ENCODE measurements around the gene FOXL1. TPM values are rescaled to one million over a fixed set of nuclear protein-coding genes. Genes with fewer than 3 reads are reported as not detected.

Gene FOXL1
- total RNA-seq, 4 donors from 2014 or later, result 0.45 to 1.9 (median 1.1) TPM

DNA sequence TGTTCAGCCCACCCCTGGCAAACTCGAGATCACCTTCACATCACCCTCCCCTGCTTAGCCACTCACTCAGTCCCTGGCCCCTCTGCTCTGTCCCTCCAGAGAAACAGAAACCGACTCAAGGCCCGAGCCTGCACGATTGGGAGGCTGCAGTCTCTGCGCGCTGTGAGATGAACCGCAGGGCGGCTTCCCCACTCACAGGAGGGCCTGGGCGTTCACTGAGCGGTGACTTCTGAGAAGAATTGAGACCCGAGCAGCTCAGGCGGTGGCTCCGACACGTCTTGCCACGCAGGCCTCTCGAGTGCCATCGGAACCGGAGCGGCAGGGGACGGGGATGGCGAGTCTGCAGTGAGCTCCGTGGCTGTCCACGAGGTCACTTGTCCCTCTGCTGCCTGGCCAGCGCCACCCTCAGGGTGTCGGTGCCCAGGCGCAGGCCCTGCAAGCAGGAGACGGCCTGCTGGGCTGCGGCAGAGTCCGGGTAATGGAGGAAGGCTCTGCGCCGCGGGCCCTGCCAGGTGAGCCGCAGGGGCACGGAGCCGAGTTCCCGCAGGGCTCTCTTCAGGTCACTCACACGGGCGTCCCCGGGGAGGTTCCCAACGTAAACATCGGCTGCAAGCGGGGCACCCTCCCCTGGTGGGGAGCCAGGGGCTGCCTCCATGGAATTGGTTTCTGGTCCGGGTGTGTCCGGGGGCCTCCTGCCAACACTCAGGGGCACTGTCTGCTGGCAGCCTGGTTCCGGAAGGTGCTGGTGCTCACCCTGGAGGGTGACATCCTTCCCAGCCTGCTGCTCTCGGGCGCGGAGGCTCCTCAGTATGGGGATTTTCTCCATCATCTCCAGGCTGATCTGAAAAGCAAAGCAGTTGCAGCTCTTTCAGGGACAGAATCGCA is 46.5 kb upstream of the FOXL1 start:
- no peak overlapping the region for H3K27ac ChIP-seq
- DNase-seq, result no peak
- no peak overlapping the region for H3K4me3 ChIP-seq (replicated peaks in 1 of 3)
- no peaks in the 10 kb centered on the region for H3K27me3 ChIP-seq
- 92% methylated on average over 20 to 40 of the region's 49 CpGs for WGBS, 2 donors
- H3K36me3 ChIP-seq, result peaks cover 0 to 6% of the 10 kb centered on the region in 2 donors
- H3K4me1 ChIP-seq, result no peaks in the 10 kb centered on the region
- no peaks in the 10 kb centered on the region for H3K9me3 ChIP-seq
- TF ChIP-seq POLR2A (IDR thresholded peaks at IDR 0.05), result no peak
- TF ChIP-seq, protein P1, sequence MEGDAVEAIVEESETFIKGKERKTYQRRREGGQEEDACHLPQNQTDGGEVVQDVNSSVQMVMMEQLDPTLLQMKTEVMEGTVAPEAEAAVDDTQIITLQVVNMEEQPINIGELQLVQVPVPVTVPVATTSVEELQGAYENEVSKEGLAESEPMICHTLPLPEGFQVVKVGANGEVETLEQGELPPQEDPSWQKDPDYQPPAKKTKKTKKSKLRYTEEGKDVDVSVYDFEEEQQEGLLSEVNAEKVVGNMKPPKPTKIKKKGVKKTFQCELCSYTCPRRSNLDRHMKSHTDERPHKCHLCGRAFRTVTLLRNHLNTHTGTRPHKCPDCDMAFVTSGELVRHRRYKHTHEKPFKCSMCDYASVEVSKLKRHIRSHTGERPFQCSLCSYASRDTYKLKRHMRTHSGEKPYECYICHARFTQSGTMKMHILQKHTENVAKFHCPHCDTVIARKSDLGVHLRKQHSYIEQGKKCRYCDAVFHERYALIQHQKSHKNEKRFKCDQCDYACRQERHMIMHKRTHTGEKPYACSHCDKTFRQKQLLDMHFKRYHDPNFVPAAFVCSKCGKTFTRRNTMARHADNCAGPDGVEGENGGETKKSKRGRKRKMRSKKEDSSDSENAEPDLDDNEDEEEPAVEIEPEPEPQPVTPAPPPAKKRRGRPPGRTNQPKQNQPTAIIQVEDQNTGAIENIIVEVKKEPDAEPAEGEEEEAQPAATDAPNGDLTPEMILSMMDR (IDR thresholded peaks at IDR 0.05), result no peak
- intact Hi-C loops (cut with DNase I), result no loop called here

DNA sequence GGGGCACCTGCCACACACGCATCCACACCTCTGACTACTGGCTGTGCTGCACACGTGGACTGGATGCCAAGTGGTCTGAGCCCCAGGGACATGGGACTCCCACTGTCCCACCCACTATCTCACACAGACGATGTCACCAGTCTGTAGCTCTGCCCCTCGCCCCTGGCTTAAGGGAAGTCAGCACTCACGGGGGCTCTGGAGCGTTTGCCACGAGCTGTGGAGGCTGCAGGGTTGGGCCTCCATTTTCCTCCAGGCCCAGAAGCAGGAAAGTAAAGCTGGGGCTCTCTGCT is 45.9 kb upstream of the FOXL1 start:
- Histone ChIP-seq H3K27ac (no peak overlapping the region), H3K4me3 (replicated peaks in 1 of 3) (no peak overlapping the region), H3K36me3 (peaks cover 0 to 7% of the 10 kb centered on the region in 2 donors), H3K9me3 (no peaks in the 10 kb centered on the region), H3K4me1 (no peaks in the 10 kb centered on the region), H3K27me3 (no peaks in the 10 kb centered on the region)
- intact Hi-C loops (cut with DNase I), result no loop called here
- DNase-seq, result no peak
- WGBS, 2 donors, result 90 to 100% methylated on average over 4 to 5 of the region's 7 CpGs
- no peak for TF ChIP-seq POLR2A (IDR thresholded peaks at IDR 0.05)
- TF ChIP-seq, protein P1 (IDR thresholded peaks at IDR 0.05), result no peak

DNA sequence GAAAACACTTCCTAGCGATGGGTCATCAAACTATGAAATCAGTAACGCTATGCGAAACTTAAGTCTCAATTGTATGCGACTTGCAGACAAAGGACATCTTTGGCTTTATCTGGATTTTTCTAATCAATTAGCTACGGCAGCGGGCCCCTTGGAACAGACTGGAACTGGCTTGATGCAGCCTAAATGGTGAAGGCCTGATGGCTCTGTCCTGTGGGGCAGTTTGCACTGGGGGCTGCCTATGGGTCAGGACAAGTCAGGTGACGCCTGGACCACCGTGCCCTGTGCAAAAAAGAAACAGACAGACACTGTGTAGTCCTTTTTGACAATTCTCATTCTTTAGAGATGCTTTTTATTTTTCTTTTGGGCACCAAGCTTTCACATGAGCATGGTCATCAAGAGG is 45.3 kb upstream of the FOXL1 start:
- Histone ChIP-seq H3K4me3 (replicated peaks in 1 of 3) (no peak overlapping the region), H3K27ac (no peak overlapping the region), H3K9me3 (no peaks in the 10 kb centered on the region), H3K36me3 (peaks cover 0 to 13% of the 10 kb centered on the region in 2 donors), H3K4me1 (no peaks in the 10 kb centered on the region), H3K27me3 (no peaks in the 10 kb centered on the region)
- 97 to 98% methylated on average over 8 of the region's 8 CpGs for WGBS, 2 donors
- TF ChIP-seq, protein P1 (IDR thresholded peaks at IDR 0.05), result no peak
- no peak for TF ChIP-seq POLR2A (IDR thresholded peaks at IDR 0.05)
- intact Hi-C loops (cut with DNase I), result no loop called here
- DNase-seq, result no peak

DNA sequence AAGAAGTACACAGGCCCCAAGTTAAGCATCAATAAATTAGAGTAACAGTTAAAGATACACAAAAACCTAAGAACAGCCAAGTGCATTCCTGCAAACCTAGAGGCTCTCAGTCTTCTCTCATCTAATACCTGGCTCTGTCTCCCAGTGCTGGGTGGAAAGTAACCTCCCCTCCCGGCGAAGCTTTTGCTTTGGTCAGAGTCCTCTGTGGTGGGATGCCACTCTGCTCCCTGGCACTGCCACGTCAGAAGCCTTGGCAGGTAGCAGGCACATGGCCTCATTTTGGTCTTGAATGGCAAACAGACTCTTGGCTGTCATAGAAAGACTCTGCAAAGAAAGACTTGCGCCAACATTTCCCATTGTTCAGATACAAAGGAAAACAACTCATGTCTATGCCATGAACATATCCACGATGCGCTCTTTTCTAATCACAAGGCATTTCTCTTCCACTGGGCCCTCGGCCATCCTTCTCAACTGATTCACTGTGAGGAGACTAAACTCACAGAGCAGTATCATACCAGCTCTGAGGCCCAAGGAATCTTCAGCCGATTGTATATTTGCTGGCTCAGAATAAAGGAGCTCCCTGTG is 44.5 kb upstream of the FOXL1 start:
- H3K4me3 ChIP-seq (replicated peaks in 1 of 3), result no peak overlapping the region
- WGBS, 2 donors, result 94 to 97% methylated on average over 8 of the region's 8 CpGs
- no peak overlapping the region for H3K27ac ChIP-seq
- TF ChIP-seq, protein P1 (IDR thresholded peaks at IDR 0.05), result no peak
- TF ChIP-seq POLR2A (IDR thresholded peaks at IDR 0.05), result no peak
- H3K9me3 ChIP-seq, result no peaks in the 10 kb centered on the region
- H3K4me1 ChIP-seq, result no peaks in the 10 kb centered on the region
- intact Hi-C loops (cut with DNase I), result no loop called here
- no peaks in the 10 kb centered on the region for H3K27me3 ChIP-seq
- no peak for DNase-seq
- H3K36me3 ChIP-seq, result peaks cover under 1 to 21% of the 10 kb centered on the region in 2 donors
